NCI-H2227 (cell line): ENCODE measurements around the gene R3HDM1.
"Not testable (repeated sequence)": the region's sequence is repeated elsewhere in the genome, so short reads cannot be mapped to it uniquely, and the experiment has no call there.

Experiments used
- DNase-seq: peaks from one replicate; lab custom pipeline; 2025; ENCODE audit not compliant: unreplicated experiment; lab: John Stamatoyannopoulos, UW

Gene R3HDM1

GRCh38 chr2:135637456-135638087, 106.3 kb downstream of the R3HDM1 start:
- DNase-seq = no peak

- no peak for DNase-seq
These were observed 107.5 kb downstream of the R3HDM1 start for GRCh38 chr2:135638825-135639224.

GRCh38 chr2:135641156-135642068, 110.1 kb downstream of the R3HDM1 start:
- DNase-seq = no peak

- DNase-seq = no peak
These were observed 116.7 kb downstream of the R3HDM1 start for GRCh38 chr2:135647836-135648579.

GRCh38 chr2:135650721-135651120, 119.4 kb downstream of the R3HDM1 start:
- peak; percentile 84 for DNase-seq

- DNase-seq = no peak
These were observed 120.4 kb downstream of the R3HDM1 start for GRCh38 chr2:135651717-135652116.

GRCh38 chr2:135654239-135654638, 123.0 kb downstream of the R3HDM1 start:
- not testable (repeated sequence) for DNase-seq

GRCh38 chr2:135657806-135658582, 126.7 kb downstream of the R3HDM1 start:
- DNase-seq = no peak

- DNase-seq = no peak
These were observed 130.8 kb downstream of the R3HDM1 start for GRCh38 chr2:135662088-135662487.

- no peak for DNase-seq
These were observed 131.9 kb downstream of the R3HDM1 start for GRCh38 chr2:135663148-135663700.

- no peak for DNase-seq
These were observed 133.4 kb downstream of the R3HDM1 start for GRCh38 chr2:135664623-135665068.

GRCh38 chr2:135667045-135667444, 135.8 kb downstream of the R3HDM1 start:
- DNase-seq = no peak

GRCh38 chr2:135674453-135674852, 143.2 kb downstream of the R3HDM1 start:
- DNase-seq = no peak

- no peak for DNase-seq
These were observed 144.7 kb downstream of the R3HDM1 start for GRCh38 chr2:135676031-135676430.

- no peak for DNase-seq
These were observed 147.8 kb downstream of the R3HDM1 start for GRCh38 chr2:135679125-135679524.

- DNase-seq = no peak
These were observed 154.1 kb downstream of the R3HDM1 start for GRCh38 chr2:135685361-135685760.

GRCh38 chr2:135688978-135689377, 157.7 kb downstream of the R3HDM1 start:
- DNase-seq = no peak

GRCh38 chr2:135689679-135690078, 158.4 kb downstream of the R3HDM1 start:
- no peak for DNase-seq

- no peak for DNase-seq
These were observed 163.4 kb downstream of the R3HDM1 start for GRCh38 chr2:135694711-135695110.

- DNase-seq = no peak
These were observed 167.6 kb downstream of the R3HDM1 start for GRCh38 chr2:135698838-135699237.
